Measurements from ENCODE around the gene TMEM63A.

- TF ChIP-seq GATA2 (IDR thresholded peaks at IDR 0.05; ENCODE audit: low read depth, low read length): no peak
- TF ChIP-seq GATA3 (IDR thresholded peaks at IDR 0.05; ENCODE audit: low read depth, low read length): no peak
Measured at GRCh38 chr1:225880636-225881035, 1.5 kb downstream of the TMEM63A start.
